GM18511 (cell line): ENCODE data around the gene IRAK3.
"Not testable (repeated sequence)": the region's sequence is repeated elsewhere in the genome, so short reads cannot be mapped to it uniquely, and the experiment has no call there.

Source experiments
- ATAC-seq: cut with Tn5 transposase; IDR thresholded peaks from one replicate; pipeline ENCODE4 v1.9.1; 2021; ENCODE audit warnings: mild to moderate bottlenecking, moderate library complexity; ENCODE audit not compliant: unreplicated experiment

IRAK3 gene

GRCh38 chr12:66206141-66206540 lies 17.1 kb downstream of the IRAK3 start:
- no peak for ATAC-seq

- no peak for ATAC-seq
Observed at GRCh38 chr12:66210840-66211239, 21.8 kb downstream of the IRAK3 start.

GRCh38 chr12:66211573-66211972 lies 22.6 kb downstream of the IRAK3 start:
- not testable (repeated sequence) for ATAC-seq

GRCh38 chr12:66213011-66213410 lies 24.0 kb downstream of the IRAK3 start:
- ATAC-seq, result not testable (repeated sequence)

GRCh38 chr12:66217342-66217917 lies 28.4 kb downstream of the IRAK3 start:
- no peak for ATAC-seq

- ATAC-seq, result no peak
Observed at GRCh38 chr12:66228462-66228861, 39.4 kb downstream of the IRAK3 start.

- peak; percentile 41 for ATAC-seq
Observed at GRCh38 chr12:66232263-66232662, 43.2 kb downstream of the IRAK3 start.

- ATAC-seq, result peak; percentile 84
Observed at GRCh38 chr12:66234037-66234693, 45.2 kb downstream of the IRAK3 start.

GRCh38 chr12:66234773-66235625 lies 46.0 kb downstream of the IRAK3 start:
- ATAC-seq, result peak; percentile 53

- no peak for ATAC-seq
Observed at GRCh38 chr12:66235626-66236281, 46.7 kb downstream of the IRAK3 start.

GRCh38 chr12:66236282-66236675 lies 47.3 kb downstream of the IRAK3 start:
- ATAC-seq, result not testable (repeated sequence)

GRCh38 chr12:66236969-66237368 lies 48.0 kb downstream of the IRAK3 start:
- ATAC-seq, result no peak

- ATAC-seq, result no peak
Observed at GRCh38 chr12:66237505-66238175, 48.6 kb downstream of the IRAK3 start.

- ATAC-seq, result no peak
Observed at GRCh38 chr12:66239295-66239694, 50.3 kb downstream of the IRAK3 start.

GRCh38 chr12:66240096-66240820 lies 51.2 kb downstream of the IRAK3 start:
- ATAC-seq, result no peak

GRCh38 chr12:66241061-66242043 lies 52.3 kb downstream of the IRAK3 start:
- no peak for ATAC-seq

GRCh38 chr12:66242311-66242710 lies 53.3 kb downstream of the IRAK3 start:
- no peak for ATAC-seq

GRCh38 chr12:66243911-66244310 lies 54.9 kb downstream of the IRAK3 start:
- ATAC-seq, result no peak

GRCh38 chr12:66244446-66244845 lies 55.4 kb downstream of the IRAK3 start:
- ATAC-seq, result no peak
